HS-27A (cell line): Measurements from ENCODE around the gene EXOSC5.
"Not testable (repeated sequence)": the region's sequence is repeated elsewhere in the genome, so short reads cannot be mapped to it uniquely, and the experiment has no call there.

ENCODE experiments used
- DNase-seq: peaks from one replicate; pipeline ENCODE4 v3.0.0-alpha.2; 2012; ENCODE audit warnings: low read depth, missing footprints

Gene EXOSC5

GRCh38 chr19:41405776-41406175 is 8.6 kb upstream of the EXOSC5 start:
- DNase-seq: no peak

GRCh38 chr19:41403181-41403970 is 6.2 kb upstream of the EXOSC5 start:
- no peak for DNase-seq

DNA sequence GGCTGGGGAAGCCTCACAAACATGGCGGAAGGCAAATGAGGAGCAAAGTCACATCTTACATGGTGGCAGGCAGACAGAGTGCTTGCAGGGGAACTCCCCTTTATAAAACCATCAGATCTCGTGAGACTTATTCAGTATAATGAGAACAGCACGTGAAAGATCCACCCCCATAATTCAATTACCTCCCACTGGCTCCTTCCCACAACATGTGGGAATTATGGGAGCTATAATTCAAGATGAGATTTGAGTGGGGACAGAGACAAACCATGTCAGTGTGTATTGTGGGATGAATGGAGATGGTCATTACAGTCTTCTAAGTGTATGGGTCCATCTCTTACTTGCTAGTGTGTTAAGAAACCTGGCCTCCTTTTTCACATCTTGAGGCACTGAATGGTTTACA is 4.9 kb upstream of the EXOSC5 start:
- DNase-seq: no peak

- DNase-seq: no peak
These were observed 4.3 kb upstream of the EXOSC5 start for GRCh38 chr19:41401483-41401882.

- DNase-seq: no peak
These were observed 2.4 kb upstream of the EXOSC5 start for GRCh38 chr19:41399525-41399924.

DNA sequence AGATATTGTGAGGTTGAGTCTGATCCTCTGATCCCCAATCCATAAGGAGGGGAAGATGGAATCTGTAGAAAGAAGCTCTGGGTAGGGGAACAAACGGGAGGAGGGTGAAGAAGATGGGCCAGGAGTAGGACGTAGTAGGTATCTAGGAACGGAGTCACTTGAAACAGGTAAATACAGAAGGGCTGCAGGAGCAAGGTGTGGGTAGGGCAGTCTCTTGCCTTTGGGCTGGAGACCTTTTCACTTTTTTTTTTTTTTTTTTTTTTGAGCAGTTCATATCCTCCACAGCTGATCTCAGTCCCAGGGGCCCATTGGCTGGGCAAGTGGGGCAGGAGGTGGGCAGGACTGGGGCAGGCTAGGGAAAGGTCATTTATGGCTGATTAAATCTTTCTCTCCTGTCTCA is 1.9 kb upstream of the EXOSC5 start:
- DNase-seq: no peak

DNA sequence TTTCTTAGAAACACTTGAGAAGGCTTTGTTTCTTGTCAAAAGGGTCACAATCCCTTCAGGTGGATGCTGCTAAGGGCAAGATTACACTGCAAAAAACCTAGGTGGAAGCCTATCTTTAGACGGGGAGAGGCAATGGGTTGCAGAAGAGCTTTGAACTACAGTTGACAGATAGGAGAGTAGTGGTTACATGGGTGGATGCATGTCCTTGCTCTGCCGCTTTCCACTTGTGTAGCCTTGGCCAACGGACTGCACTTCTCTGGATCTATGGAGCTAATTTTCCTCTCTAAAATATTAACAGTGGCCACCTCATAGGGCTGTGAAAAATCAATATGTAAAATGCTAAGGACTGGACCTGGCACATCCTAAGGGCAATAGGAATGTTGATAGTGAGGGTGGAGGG is 1.4 kb upstream of the EXOSC5 start:
- DNase-seq: no peak

DNA sequence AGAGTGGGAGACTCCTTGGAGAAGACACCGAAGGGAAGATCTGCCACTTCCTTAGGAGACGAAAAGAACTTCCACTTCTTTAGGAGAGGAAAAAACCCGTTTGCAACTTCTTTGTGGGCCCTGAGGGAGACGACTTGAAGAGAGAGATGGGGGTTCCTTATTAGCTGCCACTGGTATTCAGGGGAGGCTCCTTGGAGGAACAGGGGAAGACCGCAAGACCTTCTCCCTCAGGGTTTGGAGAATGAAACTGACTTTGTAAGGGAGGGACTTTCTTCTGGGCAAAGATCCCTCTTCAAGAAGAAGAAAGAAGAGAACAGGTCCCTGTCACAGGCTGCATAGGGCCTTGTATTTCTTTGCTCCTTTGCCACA is 875 bp upstream of the EXOSC5 start:
- DNase-seq: no peak

- DNase-seq: no peak
These were observed 1.8 kb downstream of the EXOSC5 start for GRCh38 chr19:41395355-41395754.

DNA sequence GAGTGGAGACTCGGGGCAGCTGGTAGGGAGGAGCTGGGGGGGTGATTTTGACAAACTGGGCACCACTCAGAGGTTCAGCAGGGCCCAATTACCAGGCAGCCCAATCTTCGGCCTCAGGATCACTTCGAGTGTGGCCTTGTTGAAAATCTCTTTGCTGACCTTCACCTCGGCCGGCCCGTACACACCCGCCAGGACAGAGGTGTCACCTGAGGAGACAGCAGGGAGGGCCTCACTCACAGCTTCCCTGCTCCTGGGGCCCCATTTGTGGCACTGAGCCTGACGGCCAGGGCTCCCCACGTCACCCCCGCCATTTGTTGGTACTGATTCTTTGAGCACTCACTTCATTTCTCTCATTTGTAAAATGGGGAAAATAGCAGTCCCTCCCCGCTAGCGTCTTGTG is 4.4 kb downstream of the EXOSC5 start:
- no peak for DNase-seq

DNA sequence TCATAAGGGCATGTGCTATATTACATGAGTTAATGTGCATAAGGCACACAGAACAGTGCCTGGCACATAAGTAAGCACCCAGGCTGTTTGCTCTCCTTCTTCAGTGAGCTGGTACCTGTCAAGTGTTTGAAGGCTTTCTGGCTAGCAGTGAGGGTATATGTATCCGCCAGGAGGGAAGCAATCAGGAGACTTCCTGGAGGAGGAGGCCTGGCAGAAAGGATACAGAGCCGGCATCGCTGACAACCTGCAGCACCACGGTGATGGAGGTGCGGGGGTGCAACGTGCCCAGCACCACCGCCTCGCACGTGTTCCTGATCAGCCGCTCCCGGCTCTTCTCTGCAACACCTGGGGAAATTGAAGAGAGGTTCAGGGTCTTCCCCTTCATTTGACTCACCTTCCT is 5.5 kb downstream of the EXOSC5 start:
- no peak for DNase-seq

DNA sequence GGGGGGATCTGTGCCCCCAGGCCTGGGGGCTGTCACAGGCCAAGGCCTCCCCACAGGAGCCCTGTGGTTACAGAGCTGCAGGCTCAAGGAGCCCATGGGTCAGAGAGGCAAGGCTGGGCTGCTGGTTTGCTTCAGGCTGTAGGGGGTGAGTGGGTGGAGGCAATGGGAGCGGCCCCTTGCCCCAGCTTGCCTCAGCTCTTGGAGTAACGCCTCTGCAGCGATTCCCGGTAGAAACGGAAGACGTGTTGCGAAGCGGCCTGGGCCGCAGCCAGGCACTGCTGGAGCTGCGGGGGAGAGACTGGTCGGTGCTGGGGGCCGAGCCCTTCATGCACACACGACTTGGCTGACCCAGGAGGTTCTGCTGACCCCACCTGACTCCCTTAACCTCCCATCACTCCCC is 10.7 kb downstream of the EXOSC5 start:
- no peak for DNase-seq

DNA sequence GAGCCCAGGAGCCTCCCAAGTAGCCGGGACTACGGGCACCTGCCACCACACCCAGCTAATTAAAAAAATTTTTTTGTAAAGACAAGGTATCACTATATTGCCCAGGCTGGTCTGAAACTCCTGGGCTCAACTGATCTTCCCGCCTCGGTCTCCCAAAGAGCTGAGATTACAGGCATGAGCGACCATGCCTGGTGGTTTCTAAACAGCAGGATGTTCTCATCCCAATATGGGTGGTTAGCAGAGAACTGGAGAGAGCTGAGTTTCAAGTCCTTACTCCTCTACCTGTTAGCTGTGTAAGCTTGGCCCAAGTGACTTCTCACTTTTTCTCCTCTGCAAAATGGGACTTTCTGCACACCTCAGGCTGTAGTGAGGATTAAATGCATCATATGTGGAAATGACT is 12.8 kb downstream of the EXOSC5 start:
- DNase-seq: no peak

GRCh38 chr19:41381536-41381935 is 15.6 kb downstream of the EXOSC5 start:
- not testable (repeated sequence) for DNase-seq

- no peak for DNase-seq
These were observed 19.0 kb downstream of the EXOSC5 start for GRCh38 chr19:41377977-41378709.

- no peak for DNase-seq
These were observed 20.2 kb downstream of the EXOSC5 start for GRCh38 chr19:41376998-41377365.

- DNase-seq: no peak
These were observed 20.7 kb downstream of the EXOSC5 start, which contains the start of gene TMEM91 for GRCh38 chr19:41376241-41376997. Gene TMEM91 (plus strand): TSS chr19:41376533. CDS start chr19:41378310, 1,777 bp downstream.

DNA sequence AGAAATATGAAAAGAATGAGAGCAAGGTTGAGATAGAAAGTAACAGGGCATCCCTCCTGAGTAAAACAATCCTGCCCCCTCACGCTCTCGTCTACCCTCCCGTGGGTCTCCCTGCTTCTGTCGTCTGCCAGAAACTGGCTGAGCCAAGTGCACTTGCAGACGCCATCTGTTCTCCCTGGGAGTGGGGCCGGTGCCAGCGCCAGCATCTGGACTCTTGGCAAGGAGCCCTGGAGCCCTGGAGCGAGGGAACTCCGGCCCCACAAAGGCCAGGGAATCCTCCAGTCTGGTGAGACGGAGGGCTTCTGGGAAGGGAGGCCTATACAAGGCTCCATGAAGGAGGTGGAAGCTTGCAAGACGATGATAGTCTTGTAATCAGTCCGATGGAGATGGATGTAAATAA is 23.2 kb downstream of the EXOSC5 start:
- peak; percentile 68 for DNase-seq

GRCh38 chr19:41372501-41372900 is 24.7 kb downstream of the EXOSC5 start:
- no peak for DNase-seq

GRCh38 chr19:41371541-41371940 is 25.6 kb downstream of the EXOSC5 start:
- DNase-seq: no peak

- DNase-seq: not testable (repeated sequence)
These were observed 26.0 kb downstream of the EXOSC5 start for GRCh38 chr19:41371119-41371518.

GRCh38 chr19:41369769-41370168 is 27.4 kb downstream of the EXOSC5 start:
- DNase-seq: no peak

DNA sequence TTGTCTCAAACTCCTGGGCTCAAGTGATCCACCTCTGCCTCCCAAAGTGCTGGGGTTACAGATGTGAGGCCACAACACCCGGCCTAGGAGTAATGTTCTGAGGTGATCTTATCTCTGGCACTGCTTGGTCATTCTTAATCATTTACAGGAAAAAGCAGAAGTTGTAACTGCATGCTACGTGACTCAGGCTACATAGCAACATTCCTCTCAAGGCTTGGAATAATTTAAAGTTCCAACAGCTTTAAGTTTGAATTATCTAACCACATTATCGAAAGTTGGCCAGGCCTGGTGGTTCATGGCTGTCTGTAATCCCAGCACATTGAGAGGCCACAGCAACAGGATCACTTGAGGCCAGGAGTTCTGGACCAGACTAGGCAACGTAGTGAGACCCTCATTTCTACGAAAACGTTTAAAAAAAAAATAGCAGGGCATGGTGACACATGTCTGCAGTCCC is 29.3 kb downstream of the EXOSC5 start:
- peak; percentile 95 for DNase-seq
